Adrenal gland (tissue), 5 donors: ENCODE measurements around the gene PYM1.

Source experiments
- POLR2A ChIP-seq, 2 donors: fragments of 450-650 bp; IDR thresholded peaks; one replicate each; pipeline ENCODE4 v1.6.1; 2017; ENCODE audit warnings: antibody characterized with exemption in 2 of 2, mild to moderate bottlenecking in 2 of 2, moderate library complexity in 1 of 2
- TF ChIP-seq, protein P1 (sequence below), 6 experiments: fragments of 450-650 bp in 4 of 6; fragments of 200-600 bp in 2 of 6; sonication (generic) in 1 of 6; IDR thresholded peaks; 1 replicate in 5 of 6; 2 replicates in 1 of 6; pipeline versions ENCODE4 v1.5.1 to v1.8.0; 2016 to 2021; ENCODE audit warnings: antibody characterized with exemption in 6 of 6, mild to moderate bottlenecking in 2 of 6, moderate library complexity in 1 of 6
- donor health status: DM: no; HTN: no; CAD: no.

DNA sequence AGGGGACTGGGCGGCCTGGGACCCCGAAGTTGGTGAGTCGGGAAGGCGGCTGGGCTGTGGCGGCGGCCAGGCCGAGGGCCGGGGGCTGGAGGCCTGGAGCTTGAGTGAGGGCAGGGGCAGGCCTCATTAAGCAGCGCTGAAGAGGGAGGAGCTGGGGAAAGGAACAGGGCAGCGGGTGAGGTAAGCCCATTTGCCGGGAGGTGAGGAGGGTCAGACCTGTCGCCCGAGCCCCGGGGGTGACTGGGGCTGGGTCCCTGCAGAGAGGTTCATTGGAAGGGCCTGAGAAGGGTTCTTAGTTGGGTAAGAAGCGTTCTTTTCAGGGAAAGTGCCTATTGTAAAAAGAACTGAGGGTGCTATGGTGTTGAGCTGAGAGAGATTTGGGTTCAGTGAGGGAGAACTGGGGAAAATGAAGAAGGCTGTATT lies 46.6 kb upstream of the PYM1 start:
- TF ChIP-seq, protein P1, sequence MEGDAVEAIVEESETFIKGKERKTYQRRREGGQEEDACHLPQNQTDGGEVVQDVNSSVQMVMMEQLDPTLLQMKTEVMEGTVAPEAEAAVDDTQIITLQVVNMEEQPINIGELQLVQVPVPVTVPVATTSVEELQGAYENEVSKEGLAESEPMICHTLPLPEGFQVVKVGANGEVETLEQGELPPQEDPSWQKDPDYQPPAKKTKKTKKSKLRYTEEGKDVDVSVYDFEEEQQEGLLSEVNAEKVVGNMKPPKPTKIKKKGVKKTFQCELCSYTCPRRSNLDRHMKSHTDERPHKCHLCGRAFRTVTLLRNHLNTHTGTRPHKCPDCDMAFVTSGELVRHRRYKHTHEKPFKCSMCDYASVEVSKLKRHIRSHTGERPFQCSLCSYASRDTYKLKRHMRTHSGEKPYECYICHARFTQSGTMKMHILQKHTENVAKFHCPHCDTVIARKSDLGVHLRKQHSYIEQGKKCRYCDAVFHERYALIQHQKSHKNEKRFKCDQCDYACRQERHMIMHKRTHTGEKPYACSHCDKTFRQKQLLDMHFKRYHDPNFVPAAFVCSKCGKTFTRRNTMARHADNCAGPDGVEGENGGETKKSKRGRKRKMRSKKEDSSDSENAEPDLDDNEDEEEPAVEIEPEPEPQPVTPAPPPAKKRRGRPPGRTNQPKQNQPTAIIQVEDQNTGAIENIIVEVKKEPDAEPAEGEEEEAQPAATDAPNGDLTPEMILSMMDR (IDR thresholded peaks at IDR 0.05), result no peak
- no peak for TF ChIP-seq POLR2A (IDR thresholded peaks at IDR 0.05)
